ENCODE data around the gene TCF12. TPM values are rescaled to one million over a fixed set of nuclear protein-coding genes. Genes with fewer than 3 reads are reported as not detected.

The TCF12 gene
- total RNA-seq, 1 experiment from 2014 or later: 102 TPM

- Histone ChIP-seq H3K4me1 (ENCODE audit: control insufficient read depth, insufficient read depth, low read length) (no peaks in the 10 kb centered on the region), H3K4me3 (ENCODE audit: low read depth in 2 of 2, low read length in 2 of 2) (no peak overlapping the region), H3K27ac (ENCODE audit: low read length) (no peak overlapping the region), H3K9me3 (ENCODE audit: control insufficient read depth, insufficient read depth, low read depth, low read length) (no peaks in the 10 kb centered on the region), H3K36me3 (ENCODE audit: control insufficient read depth, insufficient read depth, low read length) (no peaks in the 10 kb centered on the region), H3K27me3 (ENCODE audit: control insufficient read depth, insufficient read depth, low read length) (no peaks in the 10 kb centered on the region)
- in situ Hi-C loops (cut with HindIII; ENCODE audit: low pct_unique_long_range_greater_than_20kb, low sequenced_read_pairs): no loop called here
- DNase-seq (ENCODE audit: low read depth, low spot score): no peak
- ChIA-PET CTCF (no interaction called here), POLR2A (no interaction called here)
- BruUV-seq (replicated peaks): no TSS peak
- TF ChIP-seq POLR2AphosphoS5 (IDR thresholded peaks at IDR 0.05; ENCODE audit: low read depth, low read length) (no peak), REST (IDR thresholded peaks at IDR 0.05; ENCODE audit: insufficient read depth in 1 of 2, low read depth in 2 of 2, low read length in 1 of 2) (no peak), SIN3A (IDR thresholded peaks at IDR 0.05; ENCODE audit: borderline replicate concordance, insufficient read depth, low read depth, low read length) (no peak), CTCF (IDR thresholded peaks at IDR 0.05) (no peak), TCF7L2 (IDR thresholded peaks at IDR 0.05; ENCODE audit: low read depth, low read length) (no peak)
- ATAC-seq: no peak
- intact Hi-C loops (cut with micrococcal nuclease; ENCODE audit: unreplicated experiment): no loop called here
Observed at GRCh38 chr15:56906766-56907165, 11.7 kb upstream of the TCF12 start.

- no TSS peak for BruUV-seq (replicated peaks)
- Histone ChIP-seq H3K4me3 (ENCODE audit: low read depth in 2 of 2, low read length in 2 of 2) (no peak overlapping the region), H3K9me3 (ENCODE audit: control insufficient read depth, insufficient read depth, low read depth, low read length) (no peaks in the 10 kb centered on the region), H3K36me3 (ENCODE audit: control insufficient read depth, insufficient read depth, low read length) (no peaks in the 10 kb centered on the region), H3K4me1 (ENCODE audit: control insufficient read depth, insufficient read depth, low read length) (no peaks in the 10 kb centered on the region), H3K27ac (ENCODE audit: low read length) (no peak overlapping the region), H3K27me3 (ENCODE audit: control insufficient read depth, insufficient read depth, low read length) (no peaks in the 10 kb centered on the region)
- CTCF ChIA-PET: interaction anchor here (0.7 kb wide), 1 partner anchor 303 kb away, joined by 5 read pairs; no protein-coding TSS in a partner anchor
- intact Hi-C loops (cut with micrococcal nuclease; ENCODE audit: unreplicated experiment) (no loop called here), in situ Hi-C loops (cut with HindIII; ENCODE audit: low pct_unique_long_range_greater_than_20kb, low sequenced_read_pairs) (no loop called here)
- no peak for DNase-seq (ENCODE audit: low read depth, low spot score)
- POLR2A ChIA-PET: interaction anchor here (0.7 kb wide), 1 partner anchor 25 kb away, joined by 11 read pairs; no protein-coding TSS in a partner anchor
- ATAC-seq: no peak
- TF ChIP-seq REST (IDR thresholded peaks at IDR 0.05; ENCODE audit: insufficient read depth in 1 of 2, low read depth in 2 of 2, low read length in 1 of 2): no peak
- no peak for TF ChIP-seq TCF7L2 (IDR thresholded peaks at IDR 0.05; ENCODE audit: low read depth, low read length)
- no peak for TF ChIP-seq SIN3A (IDR thresholded peaks at IDR 0.05; ENCODE audit: borderline replicate concordance, insufficient read depth, low read depth, low read length)
- TF ChIP-seq CTCF (IDR thresholded peaks at IDR 0.05): no peak
- no peak for TF ChIP-seq POLR2AphosphoS5 (IDR thresholded peaks at IDR 0.05; ENCODE audit: low read depth, low read length)
Observed at GRCh38 chr15:56910801-56911200, 7.6 kb upstream of the TCF12 start.
